NCI-H1930 (cell line): Measurements from ENCODE around the gene TMEM232.
"Not testable (repeated sequence)": the region's sequence is repeated elsewhere in the genome, so short reads cannot be mapped to it uniquely, and the experiment has no call there.

ENCODE experiments used
- DNase-seq, 2 experiments: peaks; one replicate each; lab custom pipeline; 2025; lab: John Stamatoyannopoulos, UW

TMEM232 gene

GRCh38 chr5:110726249-110727024 lies at the start of gene TMEM232:
Gene TMEM232 (minus strand): TSS chr5:110726671. CDS start chr5:110667352, 59,319 bp downstream.
- DNase-seq: peak; percentile 33 to 57

- DNase-seq: no peak
Measured at GRCh38 chr5:110770286-110770685, 43.8 kb upstream of the TMEM232 start.

GRCh38 chr5:110769000-110769681 lies 42.7 kb upstream of the TMEM232 start:
- no peak for DNase-seq

- DNase-seq: no peak
Measured at GRCh38 chr5:110768138-110768860, 41.8 kb upstream of the TMEM232 start.

GRCh38 chr5:110760158-110760557 lies 33.7 kb upstream of the TMEM232 start:
- no peak for DNase-seq

- DNase-seq: no peak
Measured at GRCh38 chr5:110757118-110757729, 30.8 kb upstream of the TMEM232 start.

GRCh38 chr5:110754181-110754580 lies 27.7 kb upstream of the TMEM232 start:
- no peak for DNase-seq

GRCh38 chr5:110753600-110753999 lies 27.1 kb upstream of the TMEM232 start:
- no peak for DNase-seq

GRCh38 chr5:110752953-110753352 lies 26.5 kb upstream of the TMEM232 start:
- no peak for DNase-seq

- no peak for DNase-seq
Measured at GRCh38 chr5:110751902-110752762, 25.7 kb upstream of the TMEM232 start.

GRCh38 chr5:110738812-110739651 lies 12.6 kb upstream of the TMEM232 start, which contains the start of gene SLC25A46:
Gene SLC25A46 (plus strand): TSS chr5:110739007. CDS start chr5:110739120, 113 bp downstream.
- DNase-seq: peak; percentile 75 to 79

GRCh38 chr5:110738503-110738811 lies 12.0 kb upstream of the TMEM232 start:
- no peak for DNase-seq

- no peak for DNase-seq
Measured at GRCh38 chr5:110736753-110737152, 10.3 kb upstream of the TMEM232 start.

GRCh38 chr5:110735556-110735955 lies 9.1 kb upstream of the TMEM232 start:
- DNase-seq: no peak

GRCh38 chr5:110734101-110734500 lies 7.6 kb upstream of the TMEM232 start:
- no peak for DNase-seq

GRCh38 chr5:110731499-110731898 lies 5.0 kb upstream of the TMEM232 start:
- DNase-seq: not testable (repeated sequence)

- DNase-seq: no peak
Measured at GRCh38 chr5:110727025-110727314, 499 bp upstream of the TMEM232 start.

GRCh38 chr5:110718311-110718710 lies 8.2 kb downstream of the TMEM232 start:
- DNase-seq: no peak

GRCh38 chr5:110716247-110717245 lies 9.9 kb downstream of the TMEM232 start:
- no peak for DNase-seq
